Mesothelial cell of epicardium (in vitro differentiated cells): ENCODE results near the gene TYK2. TPM values are rescaled to one million over a fixed set of nuclear protein-coding genes. Genes with fewer than 3 reads are reported as not detected.

ENCODE experiments used
- DNase-seq, 2 experiments: peaks; one replicate each; pipeline ENCODE4 v3.0.0; 2021; ENCODE audit warnings: low spot score in 2 of 2; ENCODE audit not compliant: unreplicated experiment in 2 of 2
- H3K27ac Mint-ChIP-seq: 2 replicates; pipeline ENCODE4 v1.8.0; 2021; ENCODE audit warnings: mixed read lengths
- H3K27me3 Mint-ChIP-seq: 2 replicates; pipeline ENCODE4 v1.8.0; 2021; ENCODE audit warnings: low read depth, mixed read lengths
- H3K36me3 Mint-ChIP-seq: 2 replicates; pipeline ENCODE4 v1.8.0; 2021; ENCODE audit warnings: mixed read lengths
- H3K4me1 Mint-ChIP-seq: 2 replicates; pipeline ENCODE4 v1.8.0; 2021; ENCODE audit warnings: mixed read lengths
- H3K4me3 Mint-ChIP-seq: 2 replicates; pipeline ENCODE4 v1.8.0; 2021; ENCODE audit warnings: mild to moderate bottlenecking, moderate library complexity, mixed read lengths
- H3K9me3 Mint-ChIP-seq: 2 replicates; pipeline ENCODE4 v1.8.0; 2021; ENCODE audit warnings: mixed read lengths
- total RNA-seq: library from RNA; stranded (reverse); gene quantifications from 3 replicates; pipeline ENCODE4 v1.2.1, GENCODE V29; 2021
- TF ChIP-seq, protein P1 (sequence below): fragments of 200-600 bp; sonication (generic); IDR thresholded peaks from one replicate; pipeline ENCODE4 v1.5.0; 2021; ENCODE audit warnings: antibody characterized with exemption; ENCODE audit not compliant: unreplicated experiment

TYK2 gene
- total RNA-seq, 1 donor from 2014 or later, result 142 TPM

DNA sequence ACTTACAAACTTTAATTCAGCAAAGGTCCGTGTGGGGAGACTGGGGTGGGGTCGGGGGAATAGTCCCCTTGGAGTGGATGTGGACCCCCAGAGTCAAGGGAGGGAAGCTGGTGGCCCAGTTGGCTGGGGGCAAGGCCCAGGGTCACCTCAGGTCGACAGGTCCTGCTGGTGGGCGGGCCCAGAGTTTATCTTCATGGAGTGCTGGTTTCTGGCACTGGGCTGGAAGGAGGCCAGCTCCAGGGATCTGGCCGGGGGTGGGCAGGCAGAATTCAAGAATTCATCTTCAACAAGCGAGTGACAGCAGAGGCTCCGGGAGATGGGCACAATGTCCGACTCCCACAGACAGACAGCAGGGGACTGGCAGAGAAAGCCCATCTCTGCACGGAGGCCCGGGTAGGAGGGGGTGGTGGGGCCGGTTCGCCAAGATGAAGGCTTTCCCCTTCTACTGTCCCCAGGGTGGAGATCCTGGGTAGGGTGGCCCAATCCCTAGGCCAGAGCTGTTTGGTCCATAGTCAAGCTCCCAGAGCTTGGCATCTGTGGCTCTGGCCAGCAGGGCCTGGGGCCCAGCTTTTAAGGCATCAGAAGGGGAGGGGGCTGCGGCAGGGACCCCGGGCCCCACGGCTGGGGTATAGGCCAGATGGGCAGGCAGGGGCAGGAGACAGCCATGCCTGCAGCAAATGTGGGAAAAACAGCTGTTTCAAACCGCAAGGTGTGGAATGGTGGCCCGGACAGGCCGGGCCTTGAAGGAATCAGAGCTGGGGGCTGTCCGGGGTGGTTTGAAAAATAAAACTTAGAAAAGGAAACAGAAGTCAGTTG, 63.9 kb downstream of the TYK2 start:
- H3K4me3 Mint-ChIP-seq, result peak overlapping the region; percentile 88
- H3K27ac Mint-ChIP-seq, result peak overlapping the region; percentile 84
- peaks cover 14% of the 10 kb centered on the region for H3K36me3 Mint-ChIP-seq
- TF ChIP-seq, protein P1, sequence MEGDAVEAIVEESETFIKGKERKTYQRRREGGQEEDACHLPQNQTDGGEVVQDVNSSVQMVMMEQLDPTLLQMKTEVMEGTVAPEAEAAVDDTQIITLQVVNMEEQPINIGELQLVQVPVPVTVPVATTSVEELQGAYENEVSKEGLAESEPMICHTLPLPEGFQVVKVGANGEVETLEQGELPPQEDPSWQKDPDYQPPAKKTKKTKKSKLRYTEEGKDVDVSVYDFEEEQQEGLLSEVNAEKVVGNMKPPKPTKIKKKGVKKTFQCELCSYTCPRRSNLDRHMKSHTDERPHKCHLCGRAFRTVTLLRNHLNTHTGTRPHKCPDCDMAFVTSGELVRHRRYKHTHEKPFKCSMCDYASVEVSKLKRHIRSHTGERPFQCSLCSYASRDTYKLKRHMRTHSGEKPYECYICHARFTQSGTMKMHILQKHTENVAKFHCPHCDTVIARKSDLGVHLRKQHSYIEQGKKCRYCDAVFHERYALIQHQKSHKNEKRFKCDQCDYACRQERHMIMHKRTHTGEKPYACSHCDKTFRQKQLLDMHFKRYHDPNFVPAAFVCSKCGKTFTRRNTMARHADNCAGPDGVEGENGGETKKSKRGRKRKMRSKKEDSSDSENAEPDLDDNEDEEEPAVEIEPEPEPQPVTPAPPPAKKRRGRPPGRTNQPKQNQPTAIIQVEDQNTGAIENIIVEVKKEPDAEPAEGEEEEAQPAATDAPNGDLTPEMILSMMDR, result no peak
- H3K9me3 Mint-ChIP-seq, result no peaks in the 10 kb centered on the region
- H3K4me1 Mint-ChIP-seq, result peaks cover 15% of the 10 kb centered on the region
- DNase-seq, result no peak
- no peaks in the 10 kb centered on the region for H3K27me3 Mint-ChIP-seq

DNA sequence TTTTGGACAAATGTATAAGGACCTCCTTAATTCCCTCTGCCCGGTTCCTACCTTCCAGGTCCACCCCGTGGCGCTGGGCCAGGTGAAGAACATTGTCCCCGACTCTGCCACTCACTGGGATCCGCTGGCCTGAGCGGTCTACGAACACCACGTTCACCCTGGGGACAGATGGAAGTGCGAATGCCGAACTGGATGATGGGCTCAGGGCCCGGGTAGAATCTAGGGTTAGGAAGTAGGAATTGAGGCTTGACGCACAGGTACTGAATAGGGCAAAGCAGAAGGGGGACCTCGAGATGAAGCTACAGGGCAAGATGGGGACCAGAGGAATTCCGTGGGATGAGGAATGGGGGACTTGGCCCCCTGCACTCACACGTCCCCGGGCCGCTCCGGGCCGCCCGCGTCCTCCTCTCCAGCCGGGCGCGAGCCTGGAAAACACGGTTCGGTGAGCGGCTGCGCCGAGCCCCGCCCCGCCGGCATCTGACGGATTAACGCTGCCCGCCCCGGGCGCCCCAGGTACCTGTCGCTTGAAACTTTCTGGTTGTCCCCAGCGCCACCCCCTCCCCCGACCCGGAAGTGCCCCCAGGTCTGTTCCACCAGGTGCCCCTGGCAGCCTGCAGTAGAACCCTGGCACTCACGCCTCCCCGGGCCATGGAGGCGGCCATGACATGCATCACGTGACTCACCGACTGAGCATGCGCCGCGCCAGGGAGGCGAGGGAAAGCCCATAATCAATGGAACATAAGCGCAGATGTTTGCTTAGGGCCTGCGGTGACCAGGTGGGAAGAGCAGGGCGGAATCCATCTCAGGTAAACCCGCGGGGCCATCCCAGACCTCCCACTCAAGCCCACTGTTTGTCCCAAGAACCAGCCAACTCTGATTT, 64.8 kb downstream of the TYK2 start, which contains the start of gene FDX2:
Gene FDX2, minus strand, starts transcription at position 681 of the 880 bp plus-strand sequence. Its CDS starts 19 bp downstream, at position 662.
- Mint-ChIP-seq H3K4me1 (peaks cover 15% of the 10 kb centered on the region), H3K4me3 (peak within 1 kb of the TSS; percentile 88), H3K36me3 (peaks cover 14% of the 10 kb centered on the region)

DNA sequence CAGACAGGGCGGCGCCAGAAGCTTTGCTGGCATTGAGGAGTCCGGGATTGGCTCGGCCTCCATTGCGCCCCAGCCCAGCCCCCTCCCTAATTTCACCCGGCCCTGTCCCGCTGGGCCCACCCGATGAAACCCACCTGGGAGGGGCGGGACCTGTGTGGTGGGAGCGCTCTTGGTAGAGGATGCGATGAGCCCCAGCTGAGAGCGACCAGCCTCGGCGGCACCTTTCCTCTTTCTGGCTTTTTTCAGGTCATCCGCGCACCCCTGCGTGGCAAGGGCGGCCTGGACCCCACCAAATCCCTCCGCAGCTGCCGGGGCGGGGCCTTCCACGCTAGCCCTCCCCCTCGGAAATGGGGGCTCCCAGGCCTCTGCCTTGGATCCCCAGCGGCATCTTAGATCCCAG, 70.9 kb downstream of the TYK2 start, which contains the start of gene ZGLP1:
Gene ZGLP1, minus strand, starts transcription at position 393 of the 400 bp plus-strand sequence.
- Mint-ChIP-seq H3K4me1 (peaks cover 3% of the 10 kb centered on the region), H3K27me3 (no peaks in the 10 kb centered on the region), H3K4me3 (no peak within 1 kb of the TSS), H3K9me3 (no peaks in the 10 kb centered on the region), H3K27ac (no peak within 1 kb of the TSS), H3K36me3 (peaks cover 5% of the 10 kb centered on the region)
- TF ChIP-seq, protein P1, result no peak
- no peak for DNase-seq

More for the DNA sequence above, 64.8 kb downstream of the TYK2 start, which contains the start of gene FDX2:
- no peaks in the 10 kb centered on the region for H3K9me3 Mint-ChIP-seq
- TF ChIP-seq, protein P1, result no peak
- H3K27me3 Mint-ChIP-seq, result no peaks in the 10 kb centered on the region
- DNase-seq, result peak; percentile 84 to 94
- peak within 1 kb of the TSS; percentile 84 for H3K27ac Mint-ChIP-seq

DNA sequence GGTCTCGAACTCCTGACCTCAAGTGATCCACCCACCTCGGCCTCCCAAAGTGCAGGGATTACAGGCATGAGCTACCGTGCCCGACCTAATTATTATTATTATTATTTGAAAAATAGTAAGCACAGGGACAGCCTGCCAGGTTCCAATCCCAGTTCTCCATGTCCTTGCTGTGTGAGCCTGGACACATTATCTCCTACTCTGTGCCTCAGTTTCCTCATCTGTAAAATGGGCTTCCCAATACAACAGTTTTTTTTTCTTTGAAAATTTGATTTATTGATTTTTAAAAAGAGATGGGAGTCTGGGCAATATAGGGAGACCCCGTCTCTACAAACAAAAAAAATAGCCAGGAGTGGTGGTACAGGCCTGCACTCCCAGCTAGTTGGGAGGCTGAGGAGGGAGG, 74.0 kb downstream of the TYK2 start:
- no peak for DNase-seq
- Mint-ChIP-seq H3K27ac (no peak overlapping the region), H3K4me1 (no peaks in the 10 kb centered on the region), H3K36me3 (peaks cover 4% of the 10 kb centered on the region), H3K27me3 (peaks cover 12% of the 10 kb centered on the region), H3K9me3 (no peaks in the 10 kb centered on the region), H3K4me3 (no peak overlapping the region)
- TF ChIP-seq, protein P1, result no peak

DNA sequence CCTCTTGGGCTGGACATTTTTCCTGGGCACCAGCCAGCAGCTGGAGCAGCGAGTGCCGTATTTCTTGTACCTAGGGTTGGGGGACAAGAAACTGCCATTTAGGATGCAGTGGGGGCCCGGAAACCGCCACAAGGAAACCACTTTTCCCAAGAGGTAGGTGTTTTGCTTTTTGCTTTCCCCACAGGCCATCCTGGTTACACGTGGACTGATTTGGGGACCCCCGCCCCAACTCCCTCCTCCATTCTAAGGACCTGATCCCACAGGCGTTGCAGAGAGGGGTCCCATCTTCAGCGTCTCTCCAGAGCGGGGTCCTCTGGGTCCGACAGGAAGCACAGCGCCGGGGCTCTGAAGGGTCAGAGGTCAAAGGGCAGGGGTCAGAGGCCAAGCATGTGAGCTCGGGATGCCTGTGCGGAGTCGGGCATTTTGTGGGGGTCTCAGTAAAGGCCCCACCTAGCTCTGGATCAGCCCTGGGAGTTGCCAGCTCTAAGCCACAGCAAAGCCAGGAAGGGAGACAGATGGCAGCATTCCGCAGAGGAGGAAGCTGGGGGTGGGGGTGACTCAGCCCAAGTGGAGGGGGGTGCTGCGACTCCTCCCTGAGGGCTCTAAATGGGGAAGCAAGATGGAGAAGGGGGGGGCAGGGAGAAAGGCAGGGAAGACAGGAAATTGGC, 75.1 kb downstream of the TYK2 start:
- no peak for DNase-seq
- H3K27me3 Mint-ChIP-seq, result peaks cover 14% of the 10 kb centered on the region
- H3K36me3 Mint-ChIP-seq, result peaks cover 4% of the 10 kb centered on the region
- H3K27ac Mint-ChIP-seq, result no peak overlapping the region
- no peaks in the 10 kb centered on the region for H3K4me1 Mint-ChIP-seq
- H3K9me3 Mint-ChIP-seq, result no peaks in the 10 kb centered on the region
- no peak overlapping the region for H3K4me3 Mint-ChIP-seq
- TF ChIP-seq, protein P1, result no peak
